ENCODE data around the gene TMEM256.

The TMEM256 gene

DNA sequence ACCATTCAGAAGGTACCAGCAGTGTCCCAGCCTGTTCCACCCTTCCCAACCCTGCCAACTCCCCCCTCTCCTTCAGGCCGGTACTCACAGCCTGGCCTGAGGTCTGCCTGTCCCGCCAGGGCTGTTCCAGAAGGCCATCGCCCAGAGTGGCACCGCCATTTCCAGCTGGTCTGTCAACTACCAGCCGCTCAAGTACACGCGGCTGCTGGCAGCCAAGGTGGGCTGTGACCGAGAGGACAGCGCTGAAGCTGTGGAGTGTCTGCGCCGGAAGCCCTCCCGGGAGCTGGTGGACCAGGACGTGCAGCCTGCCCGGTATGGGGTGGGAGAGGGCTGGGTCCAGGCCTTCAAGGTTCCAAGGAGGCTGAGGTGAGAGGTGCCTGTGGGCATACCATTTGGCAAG is 10.9 kb upstream of the TMEM256 start:
- no peaks in the 10 kb centered on the region for H3K27me3 ChIP-seq (replicated peaks)
- in situ Hi-C loops (cut with HindIII; ENCODE audit: low pct_ligation_motif_present, low sequenced_read_pairs) = no loop called here
- no peak for DNase-seq
- TF ChIP-seq, protein P1, sequence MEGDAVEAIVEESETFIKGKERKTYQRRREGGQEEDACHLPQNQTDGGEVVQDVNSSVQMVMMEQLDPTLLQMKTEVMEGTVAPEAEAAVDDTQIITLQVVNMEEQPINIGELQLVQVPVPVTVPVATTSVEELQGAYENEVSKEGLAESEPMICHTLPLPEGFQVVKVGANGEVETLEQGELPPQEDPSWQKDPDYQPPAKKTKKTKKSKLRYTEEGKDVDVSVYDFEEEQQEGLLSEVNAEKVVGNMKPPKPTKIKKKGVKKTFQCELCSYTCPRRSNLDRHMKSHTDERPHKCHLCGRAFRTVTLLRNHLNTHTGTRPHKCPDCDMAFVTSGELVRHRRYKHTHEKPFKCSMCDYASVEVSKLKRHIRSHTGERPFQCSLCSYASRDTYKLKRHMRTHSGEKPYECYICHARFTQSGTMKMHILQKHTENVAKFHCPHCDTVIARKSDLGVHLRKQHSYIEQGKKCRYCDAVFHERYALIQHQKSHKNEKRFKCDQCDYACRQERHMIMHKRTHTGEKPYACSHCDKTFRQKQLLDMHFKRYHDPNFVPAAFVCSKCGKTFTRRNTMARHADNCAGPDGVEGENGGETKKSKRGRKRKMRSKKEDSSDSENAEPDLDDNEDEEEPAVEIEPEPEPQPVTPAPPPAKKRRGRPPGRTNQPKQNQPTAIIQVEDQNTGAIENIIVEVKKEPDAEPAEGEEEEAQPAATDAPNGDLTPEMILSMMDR (IDR thresholded peaks at IDR 0.05; ENCODE audit: low read depth, low read length, missing control alignments) = no peak
- H3K36me3 ChIP-seq (replicated peaks) = peaks cover 15% of the 10 kb centered on the region
- no peak overlapping the region for H3K4me3 ChIP-seq (ENCODE audit: low read depth, low read length)
- H3K27ac ChIP-seq = no peak overlapping the region

GRCh38 chr17:7413346-7413985 is 9.6 kb upstream of the TMEM256 start:
- H3K27ac ChIP-seq = no peak overlapping the region
- H3K4me3 ChIP-seq (ENCODE audit: low read depth, low read length) = no peak overlapping the region
- in situ Hi-C loops (cut with HindIII; ENCODE audit: low pct_ligation_motif_present, low sequenced_read_pairs) = no loop called here
- peaks cover 23% of the 10 kb centered on the region for H3K36me3 ChIP-seq (replicated peaks)
- peak; percentile 9 for DNase-seq
- TF ChIP-seq, protein P1 (IDR thresholded peaks at IDR 0.05; ENCODE audit: low read depth, low read length, missing control alignments) = no peak
- H3K27me3 ChIP-seq (replicated peaks) = no peaks in the 10 kb centered on the region

DNA sequence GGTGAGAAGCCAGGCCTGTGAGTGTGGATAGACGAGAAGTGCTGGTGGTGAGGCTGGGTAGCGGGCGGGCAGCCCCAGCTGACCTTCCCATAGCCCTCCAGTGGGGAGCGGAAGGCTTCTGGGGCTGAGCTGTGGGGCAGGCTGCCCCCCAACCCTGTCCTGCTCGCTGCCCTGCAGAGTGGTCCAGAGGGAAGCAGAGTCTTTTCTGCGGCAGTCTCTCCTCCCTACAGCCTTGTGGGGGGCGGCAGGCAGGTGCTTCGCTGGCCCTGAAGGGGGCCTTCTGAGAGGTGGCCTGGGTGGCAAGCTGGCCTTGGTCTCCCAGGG is 7.5 kb upstream of the TMEM256 start:
- Histone ChIP-seq H3K27me3 (replicated peaks) (no peaks in the 10 kb centered on the region), H3K27ac (no peak overlapping the region), H3K4me3 (ENCODE audit: low read depth, low read length) (no peak overlapping the region), H3K36me3 (replicated peaks) (peaks cover 23% of the 10 kb centered on the region)
- TF ChIP-seq, protein P1 (IDR thresholded peaks at IDR 0.05; ENCODE audit: low read depth, low read length, missing control alignments) = no peak
- in situ Hi-C loops (cut with HindIII; ENCODE audit: low pct_ligation_motif_present, low sequenced_read_pairs) = no loop called here
- no peak for DNase-seq

DNA sequence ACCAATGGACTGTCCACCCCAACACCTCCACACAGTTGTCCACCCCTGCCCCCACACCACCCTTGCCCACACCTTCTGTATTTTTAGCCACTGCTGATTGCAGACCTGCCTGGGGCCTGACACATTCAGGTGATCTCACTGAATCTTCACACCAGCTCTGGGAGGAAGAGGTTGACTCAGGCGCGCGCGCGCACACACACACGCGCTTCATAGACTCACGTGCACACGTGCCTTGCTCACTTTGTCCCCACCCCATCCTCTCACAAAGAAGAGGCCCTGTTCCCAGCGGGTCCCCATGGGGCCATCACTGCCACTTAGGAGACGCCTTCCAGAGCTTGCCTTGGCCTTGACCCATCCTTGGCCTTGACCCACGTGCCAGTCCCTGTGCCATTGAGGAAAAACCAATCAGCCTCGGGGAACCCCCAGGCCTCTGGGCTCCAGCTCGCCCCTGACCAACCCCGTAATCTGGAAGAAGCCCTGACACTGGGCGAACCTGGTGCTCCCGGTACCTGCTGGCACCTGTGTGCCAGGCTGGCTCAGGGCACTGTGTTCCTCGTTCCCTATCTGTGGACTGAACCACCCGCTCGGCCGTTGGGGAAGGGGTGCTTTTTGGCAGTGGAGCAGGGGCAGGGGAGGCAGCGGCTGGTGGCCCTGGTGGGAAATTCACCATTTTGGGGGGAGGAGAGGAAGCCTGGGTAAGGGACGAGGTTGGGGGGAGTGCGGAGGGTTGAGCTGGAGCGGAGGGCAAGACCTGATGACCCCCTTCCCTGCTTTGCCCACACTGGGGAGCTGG is 6.9 kb upstream of the TMEM256 start:
- Histone ChIP-seq H3K27me3 (replicated peaks) (no peaks in the 10 kb centered on the region), H3K4me3 (ENCODE audit: low read depth, low read length) (no peak overlapping the region), H3K36me3 (replicated peaks) (peaks cover 23% of the 10 kb centered on the region), H3K27ac (no peak overlapping the region)
- no peak for DNase-seq
- TF ChIP-seq, protein P1 (IDR thresholded peaks at IDR 0.05; ENCODE audit: low read depth, low read length, missing control alignments) = no peak
- in situ Hi-C loops (cut with HindIII; ENCODE audit: low pct_ligation_motif_present, low sequenced_read_pairs) = no loop called here

DNA sequence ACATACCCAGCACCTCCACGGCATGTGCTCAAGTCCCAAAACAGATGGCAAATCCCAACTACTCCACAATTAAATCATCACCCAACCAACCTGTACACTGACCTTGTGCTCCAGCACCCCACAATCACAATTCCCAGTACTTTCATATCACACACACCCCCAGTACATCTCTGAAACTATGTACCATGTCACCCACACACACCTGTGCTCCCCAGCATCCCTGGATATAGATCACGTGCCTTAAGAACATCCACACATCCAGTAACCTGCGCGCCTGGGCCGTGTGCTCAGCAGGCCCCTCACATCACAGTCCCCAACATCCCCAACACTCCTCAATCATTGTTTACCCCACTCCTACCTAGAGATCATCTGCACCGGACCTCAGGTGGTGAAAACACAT is 5.8 kb upstream of the TMEM256 start:
- Histone ChIP-seq H3K27me3 (replicated peaks) (no peaks in the 10 kb centered on the region), H3K4me3 (ENCODE audit: low read depth, low read length) (no peak overlapping the region), H3K27ac (no peak overlapping the region), H3K36me3 (replicated peaks) (peaks cover 15% of the 10 kb centered on the region)
- TF ChIP-seq, protein P1 (IDR thresholded peaks at IDR 0.05; ENCODE audit: low read depth, low read length, missing control alignments) = no peak
- in situ Hi-C loops (cut with HindIII; ENCODE audit: low pct_ligation_motif_present, low sequenced_read_pairs) = no loop called here
- DNase-seq = no peak

All from brain microvascular endothelial cell (primary cell).